ENCODE data around the gene DNAH17. TPM values are rescaled to one million over a fixed set of nuclear protein-coding genes. Genes with fewer than 3 reads are reported as not detected.
"Not testable (repeated sequence)": the region's sequence is repeated elsewhere in the genome, so short reads cannot be mapped to it uniquely, and the experiment has no call there.

The DNAH17 gene
- total RNA-seq, 1 donor from 2014 or later: not detected

DNA sequence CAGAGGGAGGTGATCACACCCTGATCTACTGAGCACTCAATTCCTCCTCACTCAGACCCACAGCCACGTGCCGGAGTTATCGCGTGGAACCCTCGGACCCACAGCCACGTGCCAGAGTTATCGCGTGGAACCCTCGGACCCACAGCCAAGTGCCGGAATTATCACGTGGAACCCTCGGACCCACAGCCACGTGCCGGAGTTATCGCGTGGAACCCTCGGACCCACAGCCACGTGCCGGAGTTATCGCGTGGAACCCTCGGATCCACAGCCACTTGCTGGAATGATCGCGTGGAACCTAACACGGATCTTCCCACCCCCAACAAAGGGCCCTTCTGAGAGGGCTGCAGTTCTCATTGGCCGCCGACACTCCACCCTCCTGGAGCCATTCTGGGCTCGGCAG is 101.0 kb downstream of the DNAH17 start:
- no peak for DNase-seq

DNA sequence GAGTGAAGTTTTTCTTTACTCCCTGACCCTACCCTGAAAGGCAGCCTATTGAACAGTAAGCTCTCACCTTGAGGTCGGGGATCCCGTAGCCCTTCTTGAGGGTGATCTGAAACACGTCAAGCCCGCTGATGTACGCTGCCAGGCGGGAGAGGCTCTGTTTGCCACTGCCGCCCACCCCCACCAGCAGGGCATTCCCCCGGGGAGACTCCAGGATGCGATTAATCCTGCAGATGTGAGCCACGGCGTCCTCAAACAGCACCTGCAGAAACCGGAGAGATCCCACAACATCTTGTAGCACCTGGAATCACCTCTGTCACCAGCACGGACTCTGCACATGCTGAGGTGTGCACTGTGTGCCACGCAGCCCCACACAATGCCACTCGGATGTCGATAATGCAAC is 102.0 kb downstream of the DNAH17 start:
- DNase-seq: no peak

DNA sequence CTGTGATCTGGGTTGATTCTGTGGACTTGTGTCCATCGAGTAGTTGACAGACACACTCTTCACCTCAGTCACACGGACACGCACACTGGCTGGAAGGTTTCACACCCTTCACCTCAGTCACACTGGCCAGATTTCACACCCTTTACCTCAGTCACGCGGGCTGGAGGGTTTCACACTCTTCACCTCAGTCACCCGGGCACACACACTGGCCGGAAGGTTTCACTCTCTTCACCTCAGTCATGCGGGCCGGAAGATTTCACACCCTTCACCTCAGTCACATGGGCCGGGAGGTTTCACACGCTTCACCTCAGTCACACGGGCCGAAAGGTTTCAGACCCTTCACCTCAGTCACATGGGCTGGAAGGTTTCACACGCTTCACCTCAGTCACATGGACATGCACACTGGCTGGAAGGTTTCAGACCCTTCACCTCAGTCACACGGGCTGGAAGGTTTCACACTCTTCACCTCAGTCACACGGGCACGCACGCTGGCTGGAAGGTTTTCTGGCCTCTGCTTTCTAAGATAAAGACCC is 102.5 kb downstream of the DNAH17 start:
- no peak for DNase-seq

DNA sequence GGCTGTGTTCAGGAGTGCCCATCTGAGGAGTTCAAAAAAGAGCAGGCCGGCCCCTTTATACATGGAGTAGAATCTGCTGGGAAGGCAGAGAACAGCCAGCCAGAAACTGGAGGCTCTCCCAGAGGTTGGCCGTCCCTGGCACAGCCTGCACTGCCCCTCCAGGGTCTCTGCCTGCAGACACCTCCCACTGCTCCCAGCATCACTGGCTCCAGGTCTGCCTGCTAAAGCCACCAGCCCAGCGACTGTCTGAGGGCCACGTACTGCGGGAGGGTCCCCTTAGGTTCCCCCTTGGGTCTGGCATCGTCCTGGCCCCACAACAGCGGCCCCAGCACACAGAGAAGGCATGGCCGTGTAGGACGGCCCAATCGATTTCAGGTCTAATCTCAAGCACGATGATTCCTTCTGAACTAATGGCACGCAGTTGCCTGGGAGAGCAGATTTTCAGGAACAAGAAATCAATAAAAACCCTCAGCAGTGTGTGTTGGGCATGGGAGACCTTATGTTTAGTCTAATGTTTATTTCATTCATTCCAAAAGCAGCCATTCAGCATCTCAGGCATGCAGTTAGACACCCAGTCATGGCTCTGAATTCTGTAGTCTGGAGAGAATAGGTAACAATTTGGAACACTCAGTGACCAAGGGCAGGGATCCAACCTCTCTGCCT is 103.1 kb downstream of the DNAH17 start:
- DNase-seq: no peak

DNA sequence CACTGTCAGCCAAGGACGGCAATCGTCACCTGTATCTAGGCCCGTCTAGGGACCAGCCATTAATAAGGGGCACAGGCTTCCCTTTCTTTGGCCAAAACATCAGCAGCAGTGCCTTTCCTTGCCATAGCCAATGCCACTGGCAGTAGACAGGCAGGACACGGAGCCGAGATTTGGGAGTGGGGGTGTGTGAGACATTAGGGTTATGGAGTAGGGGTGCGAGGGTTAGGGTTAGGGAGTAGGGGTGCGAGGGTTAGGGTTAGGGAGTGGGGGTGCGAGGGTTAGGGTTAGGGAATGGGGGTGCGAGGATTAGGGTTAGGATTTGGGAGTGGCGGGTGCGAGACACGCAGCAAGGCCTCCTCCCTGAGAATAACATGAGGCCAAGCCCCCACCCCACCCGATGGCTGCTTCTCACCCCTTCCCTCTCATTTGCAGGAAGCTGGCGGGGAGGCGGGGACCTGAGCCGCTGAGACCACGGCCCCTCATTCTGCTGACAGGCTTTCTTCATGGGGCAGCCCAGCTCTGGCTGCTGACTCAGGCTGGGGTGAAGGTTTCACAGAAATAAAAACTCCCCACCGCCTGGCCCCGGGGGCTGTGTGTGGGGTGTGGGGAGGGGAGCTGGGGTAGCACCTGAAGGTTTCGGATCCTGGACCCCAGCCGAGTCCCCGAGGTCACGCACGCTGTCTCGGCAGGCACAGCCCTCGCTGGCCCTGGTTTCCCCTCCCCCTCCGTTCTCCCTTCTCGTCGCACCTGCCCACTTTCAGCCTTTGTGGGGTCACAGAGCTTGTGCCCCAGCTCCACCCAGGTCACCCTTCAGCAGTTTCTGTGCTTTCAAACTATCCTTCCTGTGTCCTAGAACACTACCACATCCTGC is 104.9 kb downstream of the DNAH17 start:
- no peak for DNase-seq

DNA sequence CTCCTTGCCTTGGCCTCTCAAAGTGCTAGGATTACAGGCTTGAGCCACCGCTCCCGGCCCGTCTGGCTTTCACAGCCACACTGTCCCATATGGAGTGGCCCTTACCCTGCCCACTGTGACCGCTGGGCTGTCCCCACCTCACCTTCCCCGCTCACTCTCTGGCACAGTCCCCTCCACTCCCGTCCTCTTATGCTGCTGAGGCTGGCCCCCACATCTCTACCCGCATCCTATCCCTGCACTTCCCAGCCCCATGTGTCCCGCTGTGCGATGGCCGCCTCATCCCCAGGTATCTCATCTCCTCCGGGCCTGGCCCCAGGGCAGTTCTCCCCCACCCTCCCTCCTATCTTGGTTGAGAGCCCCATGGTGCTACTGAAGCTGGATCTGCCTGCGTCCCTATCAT is 105.6 kb downstream of the DNAH17 start:
- no peak for DNase-seq

DNA sequence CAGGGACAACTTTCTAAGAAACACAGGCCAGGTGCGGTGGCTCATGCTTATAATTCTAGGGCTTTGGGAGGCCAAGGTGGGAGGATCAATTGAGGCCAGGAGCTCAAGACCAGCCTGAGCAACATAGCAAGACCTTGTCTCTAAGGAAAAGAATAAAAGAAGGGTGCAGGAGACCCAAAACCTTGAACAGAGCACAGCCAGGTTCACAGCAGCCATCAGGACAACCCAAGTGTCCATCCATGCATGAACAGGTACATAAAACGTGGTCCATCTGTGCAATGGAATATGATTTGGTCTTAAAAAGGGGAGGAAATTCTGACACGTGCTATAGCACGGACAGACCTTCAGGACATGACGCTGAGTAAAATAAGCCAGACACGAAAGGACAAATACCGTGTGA is 107.8 kb downstream of the DNAH17 start:
- no peak for DNase-seq

DNA sequence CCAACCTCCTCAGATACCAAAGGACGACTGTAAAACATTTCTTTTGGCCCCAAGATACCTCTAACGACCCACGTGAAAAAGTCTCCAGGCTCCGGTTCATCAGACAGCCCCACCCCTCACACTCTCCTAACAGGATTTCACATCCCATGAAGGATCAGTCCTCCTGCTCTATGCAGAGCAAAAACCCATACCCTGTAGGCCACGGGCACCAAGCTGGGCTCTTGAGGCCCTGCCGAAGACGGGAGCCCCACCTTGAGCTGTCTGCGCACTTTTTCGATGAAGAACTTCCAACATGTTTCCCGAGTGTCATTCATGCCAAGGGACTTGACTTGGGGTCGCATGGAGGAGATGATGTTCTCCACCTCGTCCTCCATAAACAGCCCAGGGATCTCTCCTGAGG is 108.8 kb downstream of the DNAH17 start:
- DNase-seq: no peak

DNA sequence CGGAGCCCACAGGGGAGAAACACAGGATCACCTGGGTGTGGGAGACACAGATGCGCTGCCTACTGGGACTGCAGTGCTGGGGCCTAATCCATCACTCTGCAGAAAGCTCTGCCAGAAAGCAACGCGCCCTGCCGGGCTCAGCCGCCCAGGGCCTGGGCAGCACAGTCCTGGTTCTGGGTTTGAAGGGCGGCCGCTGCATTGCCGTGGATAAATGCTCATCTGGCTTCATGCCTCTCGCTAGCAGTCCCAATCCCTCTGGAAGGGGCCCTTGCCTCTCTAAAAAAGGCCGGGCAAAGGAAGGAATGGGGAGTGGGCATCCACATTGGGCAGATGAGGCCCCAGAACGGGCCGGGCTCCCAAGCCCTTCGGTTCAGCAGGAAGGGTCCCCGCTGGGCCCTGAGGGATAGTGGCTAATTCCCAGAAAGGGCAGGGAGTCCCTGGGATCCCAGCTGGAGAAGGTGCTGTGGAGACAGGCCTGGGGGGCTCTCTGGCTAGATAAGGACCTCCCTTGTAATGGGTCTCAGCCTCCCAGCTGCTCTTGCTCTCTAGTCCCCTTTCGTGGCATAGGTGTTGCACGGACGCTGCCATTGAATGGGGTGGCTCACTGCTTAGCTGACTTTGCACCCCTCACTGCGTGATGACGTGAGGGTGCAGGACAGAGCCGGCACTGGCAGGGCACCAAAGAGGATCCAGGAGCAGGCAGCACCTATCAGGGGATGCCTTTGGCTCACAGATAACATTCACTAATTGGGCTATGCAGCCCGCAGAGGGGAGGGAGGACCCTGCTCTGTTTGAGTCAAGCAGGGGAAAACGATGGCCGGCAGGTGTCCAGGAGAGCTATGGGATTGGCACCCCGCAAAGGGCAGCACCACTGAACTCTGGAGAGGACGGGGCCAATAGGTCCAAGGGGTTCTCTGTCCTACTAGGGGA is 110.1 kb downstream of the DNAH17 start:
- no peak for DNase-seq

DNA sequence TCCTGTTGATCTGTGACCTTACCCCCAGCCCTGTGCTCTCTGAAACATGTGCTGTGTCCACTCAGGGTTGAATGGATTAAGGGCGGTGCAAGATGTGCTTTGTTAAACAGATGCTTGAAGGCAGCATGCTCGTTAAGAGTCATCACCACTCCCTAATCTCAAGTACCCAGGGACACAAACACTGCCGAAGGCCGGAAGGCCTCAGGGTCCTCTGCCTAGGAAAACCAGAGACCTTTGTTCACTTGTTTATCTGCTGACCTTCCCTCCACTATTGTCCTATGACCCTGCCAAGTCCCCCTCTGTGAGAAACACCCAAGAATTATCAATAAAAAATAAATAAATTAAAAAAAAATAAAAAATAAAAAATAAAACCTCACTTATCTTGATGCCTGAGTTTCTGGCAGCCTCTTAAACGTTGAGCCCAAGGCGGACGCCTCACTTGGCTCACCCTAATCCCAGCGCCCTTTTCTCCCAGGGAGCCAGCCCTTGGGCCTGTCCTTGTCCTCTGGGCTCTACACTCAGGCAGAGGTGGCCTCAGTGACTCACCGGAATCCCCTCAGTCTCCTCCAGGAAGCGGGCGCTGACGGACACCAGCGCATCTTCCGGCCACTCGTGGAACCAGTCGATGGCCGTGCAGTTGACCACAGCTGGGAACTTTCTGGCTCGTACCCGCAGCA is 110.9 kb downstream of the DNAH17 start:
- not testable (repeated sequence) for DNase-seq

DNA sequence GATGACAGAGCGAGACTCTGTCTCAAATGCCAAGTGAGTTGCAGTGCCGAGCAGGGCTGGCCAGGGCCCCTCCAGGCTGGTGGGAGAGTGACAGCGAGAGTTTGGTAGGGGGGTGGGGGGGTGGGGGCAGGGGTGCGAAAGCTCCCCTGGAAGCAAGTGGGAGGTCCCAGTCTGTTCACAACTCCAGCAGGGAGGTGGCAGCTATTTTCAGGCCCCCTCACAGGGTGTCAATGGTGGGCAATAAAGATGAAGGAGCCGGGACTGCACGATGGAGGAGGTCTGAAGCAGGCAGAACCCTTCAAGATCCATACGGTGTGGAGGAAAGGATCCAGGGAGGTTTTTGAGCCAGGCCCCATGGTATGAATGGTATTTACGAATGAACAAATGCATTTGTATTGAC is 115.0 kb downstream of the DNAH17 start:
- no peak for DNase-seq

DNA sequence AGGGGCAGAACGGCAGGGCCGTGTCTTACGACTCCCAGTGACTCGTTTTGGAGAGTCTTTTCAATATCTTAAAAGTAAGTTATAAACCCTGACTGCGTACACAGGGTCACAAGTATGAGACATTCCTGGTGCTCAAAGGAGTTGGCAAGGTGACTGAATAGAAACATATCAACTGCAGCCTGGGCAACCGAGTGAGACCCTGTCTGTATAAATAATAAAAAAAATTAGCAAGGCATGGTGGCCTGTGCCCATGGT is 115.5 kb downstream of the DNAH17 start:
- DNase-seq: no peak

DNA sequence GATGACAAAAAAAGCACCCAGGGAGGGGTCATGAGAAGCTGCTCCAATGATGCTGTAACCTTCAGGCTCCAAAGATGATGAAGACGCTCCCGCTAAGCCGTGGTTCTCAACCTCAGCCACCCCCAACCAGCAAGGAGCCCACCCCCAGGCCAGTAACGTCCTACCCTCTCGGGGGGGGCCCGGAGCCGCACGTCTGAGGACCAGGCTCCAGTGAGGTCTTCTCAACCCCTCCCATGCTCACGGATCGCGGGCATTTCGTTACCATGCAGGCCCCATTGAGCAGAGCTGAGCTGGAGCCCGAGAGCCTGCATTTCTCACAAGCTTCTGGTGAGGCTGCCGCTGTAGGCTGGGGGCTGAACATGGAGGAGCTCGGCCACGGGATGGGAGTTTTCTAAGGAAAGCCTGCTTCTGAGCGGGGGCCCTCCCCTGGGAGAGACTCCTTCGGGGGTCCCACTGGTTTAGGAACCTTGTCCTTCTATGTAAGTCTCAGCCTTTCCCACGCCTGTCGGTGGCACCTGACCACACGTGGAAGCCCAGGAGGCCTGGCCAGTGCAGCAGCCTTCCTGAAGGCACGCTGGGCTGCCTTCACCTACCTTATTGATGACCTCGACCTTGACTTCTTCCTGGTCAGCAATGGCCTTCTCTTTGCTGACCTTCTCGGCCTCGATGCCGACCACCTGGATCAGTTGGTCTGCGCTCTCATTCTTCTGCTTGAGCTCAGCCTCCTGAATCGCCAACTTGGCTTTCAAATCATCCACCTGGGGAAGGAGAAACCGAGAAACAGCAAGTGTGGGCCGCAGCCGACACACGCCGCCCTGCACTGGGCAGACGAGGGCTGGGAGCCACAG is 116.0 kb downstream of the DNAH17 start:
- DNase-seq: no peak

DNA sequence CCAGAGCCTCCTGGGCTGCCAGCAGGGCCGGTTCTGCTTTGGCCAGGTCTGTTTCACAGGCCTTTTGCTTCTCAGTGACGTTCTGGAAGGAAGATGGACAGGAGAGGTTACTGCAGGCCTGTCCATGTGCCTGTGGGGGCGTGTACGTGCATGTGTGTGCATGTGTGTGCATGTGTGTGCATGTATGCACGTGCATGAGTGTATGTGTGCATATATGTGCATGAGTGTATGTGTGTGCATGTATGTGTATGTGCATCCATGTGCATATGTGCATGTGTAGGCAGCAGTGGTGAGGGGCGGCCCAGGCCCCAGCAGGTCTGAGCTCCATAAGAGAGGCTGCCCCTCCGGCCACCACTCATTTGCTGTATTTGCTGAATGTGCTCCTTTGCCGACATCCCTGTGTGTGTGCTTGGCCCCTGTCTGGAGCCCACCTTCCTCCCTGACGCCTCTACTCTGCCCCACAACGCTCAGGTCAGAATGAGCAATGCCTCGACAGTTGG is 117.0 kb downstream of the DNAH17 start:
- no peak for DNase-seq

DNA sequence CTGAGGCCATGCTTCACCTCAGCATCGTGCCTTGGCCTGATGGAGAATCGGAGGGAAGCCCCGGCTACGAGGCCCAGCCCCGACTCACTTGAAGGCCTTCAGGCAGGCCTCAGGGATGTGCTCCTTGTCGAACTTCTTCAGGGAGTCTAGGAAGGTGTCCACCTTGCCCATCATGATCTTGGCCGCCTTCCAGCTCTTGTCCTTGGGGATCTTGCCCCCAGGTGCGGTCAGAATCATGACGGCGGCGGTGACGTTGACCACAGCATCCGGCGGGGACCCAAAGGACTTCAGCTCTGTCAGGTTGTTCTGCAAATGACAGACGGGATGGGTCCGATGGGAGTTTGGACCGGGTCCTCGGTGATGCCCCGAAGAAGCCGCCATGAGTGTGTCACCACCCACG is 117.5 kb downstream of the DNAH17 start:
- DNase-seq: no peak

DNA sequence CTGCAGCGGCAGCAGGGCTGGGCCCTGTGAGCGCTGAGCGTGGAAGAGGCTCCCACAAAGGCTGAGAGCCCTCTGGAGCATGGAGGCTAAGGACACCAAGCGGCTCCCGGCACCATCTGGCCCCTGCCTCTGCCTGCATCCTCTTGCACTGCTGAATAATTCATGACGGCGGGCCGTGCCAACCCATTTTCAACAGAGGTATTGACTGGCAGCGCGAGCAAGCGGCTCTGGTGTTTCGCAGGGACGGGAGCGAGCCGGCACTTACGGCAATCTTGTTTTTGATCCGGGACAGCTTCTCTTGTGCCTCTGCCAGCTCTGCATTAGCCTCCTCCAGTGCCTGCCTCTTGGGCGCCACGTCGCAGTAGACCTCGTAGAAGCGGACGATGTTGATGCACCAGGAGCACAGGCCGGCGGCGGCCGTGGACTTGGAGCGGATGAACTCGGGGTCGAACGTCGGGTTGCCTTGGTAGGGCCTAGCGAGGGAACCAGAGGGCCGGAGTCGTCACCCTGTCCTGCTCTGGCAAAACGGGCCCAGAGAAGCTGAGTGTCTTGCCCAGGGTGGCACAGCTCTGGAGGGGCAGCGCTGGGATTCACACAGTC is 118.4 kb downstream of the DNAH17 start:
- no peak for DNase-seq

DNA sequence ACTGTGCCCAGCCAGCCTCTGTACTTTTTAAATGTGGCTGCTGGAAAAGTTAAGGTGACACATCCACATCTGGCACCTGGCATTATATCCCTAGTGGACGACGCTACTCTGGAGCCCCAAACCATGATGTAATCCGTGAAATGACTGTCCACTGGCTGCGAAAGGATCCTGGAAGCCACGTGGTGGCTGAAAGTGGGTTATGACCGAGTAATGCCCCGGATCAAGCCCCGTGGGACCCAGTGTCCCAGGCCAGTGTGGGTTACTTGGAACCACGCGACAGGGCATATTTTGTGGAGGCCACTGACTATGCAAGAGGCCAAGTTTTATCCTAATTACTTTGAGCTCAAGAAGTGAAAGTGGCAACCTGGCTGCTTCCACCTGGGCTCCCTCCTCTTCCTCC is 119.1 kb downstream of the DNAH17 start:
- no peak for DNase-seq

DNA sequence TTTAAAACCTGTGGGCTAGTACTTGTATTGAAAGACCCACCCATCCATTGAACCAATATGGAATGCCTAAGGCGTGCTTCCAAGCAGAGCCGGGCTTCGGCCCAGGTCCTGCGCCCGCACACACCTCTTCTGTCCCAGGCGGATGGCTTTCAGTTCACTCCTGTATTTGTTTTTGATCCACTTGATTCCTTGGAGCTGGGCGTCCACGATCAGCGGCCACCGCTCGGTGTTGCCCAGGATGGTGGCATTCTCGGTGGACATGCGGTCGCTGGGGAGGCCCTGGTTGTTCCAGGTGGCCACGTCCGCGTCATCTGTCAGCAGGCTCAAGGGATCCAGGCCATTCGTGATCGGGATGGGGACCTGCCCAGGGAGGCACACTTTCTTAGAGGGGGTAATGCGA is 122.8 kb downstream of the DNAH17 start:
- no peak for DNase-seq

DNA sequence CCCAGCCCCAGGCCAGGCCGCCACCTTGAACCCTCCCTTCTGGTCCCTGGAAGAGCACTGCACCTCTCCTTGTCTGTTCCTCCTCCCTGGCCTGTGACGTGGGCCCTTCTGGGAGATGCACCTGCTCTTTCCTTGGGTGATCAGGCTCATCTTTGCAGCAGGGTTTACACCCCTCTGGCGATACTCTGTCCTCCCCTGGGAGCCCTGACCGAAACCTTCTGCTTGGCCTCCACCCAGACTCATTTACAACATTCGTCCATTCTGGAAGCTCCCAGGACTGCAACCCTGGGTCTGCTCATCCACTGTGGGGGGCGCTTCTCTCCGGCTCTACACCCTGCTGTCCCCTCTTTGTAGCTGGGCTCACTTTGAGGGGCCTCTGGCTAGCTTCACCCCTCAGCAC is 125.4 kb downstream of the DNAH17 start:
- no peak for DNase-seq

DNA sequence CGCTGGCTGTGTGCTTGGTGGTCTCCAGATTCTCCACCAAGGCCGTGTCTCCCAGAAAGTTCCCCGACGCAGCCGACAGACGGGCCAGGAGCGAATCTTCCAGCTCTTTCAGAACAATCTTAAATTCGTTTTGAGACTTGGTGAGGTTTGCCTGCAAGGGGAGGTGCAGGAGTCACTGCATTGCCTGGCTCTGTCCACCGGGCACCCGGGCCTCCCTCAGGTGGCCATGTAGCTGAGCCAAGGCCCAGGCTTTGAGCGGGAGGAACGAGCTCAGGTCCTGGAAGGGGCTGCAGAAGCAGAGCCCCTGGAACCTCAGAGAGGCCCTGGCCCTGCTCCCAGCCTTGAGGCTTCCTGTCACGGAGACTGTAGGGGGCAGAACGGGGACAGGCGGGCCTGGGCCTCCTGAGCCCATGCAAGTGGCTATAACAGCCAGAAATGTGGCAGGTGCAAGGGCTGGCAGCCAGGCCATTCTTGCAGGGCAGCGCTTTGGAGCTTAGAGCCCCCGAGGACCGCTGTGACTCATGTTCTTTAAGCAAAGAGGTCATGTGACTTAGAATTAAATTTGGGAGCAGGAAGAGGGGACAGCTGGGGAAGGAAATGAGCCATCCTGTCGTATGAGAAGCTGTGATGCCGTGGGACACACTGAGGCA is 126.4 kb downstream of the DNAH17 start:
- DNase-seq: peak; percentile 95

Data from tongue (tissue), 2 donors.